AG04449 (cell line): ENCODE measurements around the gene OR1L4.

Experiments used
- CTCF ChIA-PET: fragments of 350-600 bp; formaldehyde crosslinking; extraction: SDS; loops from one replicate; lab custom pipeline; 2021; ENCODE audit warnings: antibody characterized with exemption; lab: Yijun Ruan, JAX
- POLR2A ChIA-PET: fragments of 400-600, 350-600 bp; formaldehyde crosslinking; extraction: SDS; loops from one replicate; lab custom pipeline; 2020; ENCODE audit warnings: antibody characterized with exemption, inconsistent platforms; lab: Yijun Ruan, JAX
- DNase-seq: peaks from one replicate; pipeline ENCODE4 v3.0.0-alpha.2; 2010; ENCODE audit warnings: low read depth, low spot score
- H3K4me3 ChIP-seq: 2 replicates; pipeline ENCODE4 v1.5.1; 2011; ENCODE audit warnings: low read depth, mild to moderate bottlenecking, control low read depth, low read length
- TF ChIP-seq, protein P1 (sequence below): IDR thresholded peaks from one replicate; pipeline ENCODE4 v1.5.1; 2011; ENCODE audit warnings: mild to moderate bottlenecking, moderate library complexity, low read length, control low read depth, inconsistent platforms; ENCODE audit not compliant: insufficient read depth; ENCODE audit errors: missing control alignments

The OR1L4 gene, protein sequence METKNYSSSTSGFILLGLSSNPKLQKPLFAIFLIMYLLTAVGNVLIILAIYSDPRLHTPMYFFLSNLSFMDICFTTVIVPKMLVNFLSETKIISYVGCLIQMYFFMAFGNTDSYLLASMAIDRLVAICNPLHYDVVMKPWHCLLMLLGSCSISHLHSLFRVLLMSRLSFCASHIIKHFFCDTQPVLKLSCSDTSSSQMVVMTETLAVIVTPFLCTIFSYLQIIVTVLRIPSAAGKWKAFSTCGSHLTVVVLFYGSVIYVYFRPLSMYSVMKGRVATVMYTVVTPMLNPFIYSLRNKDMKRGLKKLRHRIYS

DNA sequence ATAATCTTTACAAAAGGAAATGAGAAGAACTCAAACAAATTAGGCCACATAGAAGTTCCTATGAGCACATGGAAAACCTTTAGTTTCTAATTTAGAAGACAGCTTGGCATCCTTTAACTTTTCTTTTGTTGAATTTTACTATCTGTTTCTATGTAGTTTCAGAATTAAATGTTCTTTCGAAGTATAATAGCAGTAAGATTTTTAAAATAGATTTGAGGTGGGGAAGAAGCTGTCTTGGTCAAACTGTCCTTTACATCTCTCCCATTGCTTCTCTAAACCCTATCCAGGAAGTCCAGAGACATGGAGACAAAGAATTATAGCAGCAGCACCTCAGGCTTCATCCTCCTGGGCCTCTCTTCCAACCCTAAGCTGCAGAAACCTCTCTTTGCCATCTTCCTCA lies at the start of gene OR1L4:
TSS of gene OR1L4 (plus strand) at position 301 of the 400 bp plus-strand sequence. CDS start at position 301, 0 bp downstream.
- POLR2A ChIA-PET: no interaction called here
- TF ChIP-seq, protein P1, sequence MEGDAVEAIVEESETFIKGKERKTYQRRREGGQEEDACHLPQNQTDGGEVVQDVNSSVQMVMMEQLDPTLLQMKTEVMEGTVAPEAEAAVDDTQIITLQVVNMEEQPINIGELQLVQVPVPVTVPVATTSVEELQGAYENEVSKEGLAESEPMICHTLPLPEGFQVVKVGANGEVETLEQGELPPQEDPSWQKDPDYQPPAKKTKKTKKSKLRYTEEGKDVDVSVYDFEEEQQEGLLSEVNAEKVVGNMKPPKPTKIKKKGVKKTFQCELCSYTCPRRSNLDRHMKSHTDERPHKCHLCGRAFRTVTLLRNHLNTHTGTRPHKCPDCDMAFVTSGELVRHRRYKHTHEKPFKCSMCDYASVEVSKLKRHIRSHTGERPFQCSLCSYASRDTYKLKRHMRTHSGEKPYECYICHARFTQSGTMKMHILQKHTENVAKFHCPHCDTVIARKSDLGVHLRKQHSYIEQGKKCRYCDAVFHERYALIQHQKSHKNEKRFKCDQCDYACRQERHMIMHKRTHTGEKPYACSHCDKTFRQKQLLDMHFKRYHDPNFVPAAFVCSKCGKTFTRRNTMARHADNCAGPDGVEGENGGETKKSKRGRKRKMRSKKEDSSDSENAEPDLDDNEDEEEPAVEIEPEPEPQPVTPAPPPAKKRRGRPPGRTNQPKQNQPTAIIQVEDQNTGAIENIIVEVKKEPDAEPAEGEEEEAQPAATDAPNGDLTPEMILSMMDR: no peak
- no peak within 1 kb of the TSS for H3K4me3 ChIP-seq
- no peak for DNase-seq
- CTCF ChIA-PET: no interaction called here

DNA sequence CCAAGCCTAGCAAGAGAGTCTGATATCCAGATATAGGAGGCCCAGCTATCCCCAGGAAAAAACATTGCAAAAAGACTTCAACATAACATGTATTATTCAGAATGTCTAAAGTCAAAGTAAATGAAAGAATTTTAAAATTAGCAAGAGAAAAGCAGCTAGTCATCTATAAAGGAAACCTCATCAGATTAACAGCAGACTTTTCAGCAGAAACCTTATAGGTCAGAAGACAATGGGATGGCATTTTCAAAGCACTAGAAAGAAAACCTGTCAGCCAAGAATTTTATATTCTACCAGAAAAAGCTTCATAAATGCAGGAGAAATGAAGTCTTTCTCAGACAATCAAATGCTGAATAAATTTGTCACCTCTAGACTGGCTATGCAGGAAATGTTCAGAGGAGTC lies 38.9 kb upstream of the OR1L4 start:
- no peak overlapping the region for H3K4me3 ChIP-seq
- POLR2A ChIA-PET: no interaction called here
- CTCF ChIA-PET: no interaction called here
- TF ChIP-seq, protein P1: no peak
- DNase-seq: no peak

DNA sequence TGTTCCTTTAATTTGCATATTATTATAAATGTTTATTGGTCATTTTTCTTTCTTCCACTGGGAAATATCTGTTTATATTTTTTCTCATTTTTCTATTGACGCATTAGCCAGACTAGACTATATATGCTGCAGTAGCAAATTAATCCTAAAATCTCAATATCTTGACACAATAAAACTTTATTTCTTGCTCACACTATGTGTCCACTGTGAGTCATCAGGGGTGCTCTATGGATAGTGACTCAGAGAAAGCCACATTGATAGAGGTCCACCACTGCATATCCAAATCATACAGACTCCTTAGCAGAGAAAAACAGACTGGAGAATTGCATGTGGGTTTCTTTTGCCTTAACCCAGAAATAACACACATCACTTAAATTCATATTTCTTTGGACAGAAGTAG lies 28.1 kb upstream of the OR1L4 start:
- no peak for DNase-seq
- ChIA-PET CTCF (no interaction called here), POLR2A (no interaction called here)
- no peak overlapping the region for H3K4me3 ChIP-seq
- TF ChIP-seq, protein P1: no peak

DNA sequence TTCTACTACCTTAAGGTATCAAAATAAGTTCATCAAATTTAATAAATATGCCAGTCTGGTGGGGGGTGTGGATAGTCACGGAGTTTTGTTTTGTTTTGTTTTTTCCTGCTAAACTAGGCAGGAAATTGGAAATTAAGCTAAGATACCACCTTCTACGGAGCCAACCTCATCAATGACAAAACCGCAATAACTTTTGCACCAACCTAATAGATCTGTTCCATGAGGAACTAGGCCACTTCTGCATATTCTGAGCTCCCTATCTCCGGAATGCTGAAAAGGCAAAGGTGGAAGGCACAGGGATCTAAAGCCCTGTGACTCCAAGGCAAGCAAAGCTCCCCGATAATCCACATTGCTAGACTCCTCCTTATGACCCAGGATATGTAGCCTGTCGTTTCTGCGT lies 5.8 kb upstream of the OR1L4 start:
- no peak for DNase-seq
- TF ChIP-seq, protein P1: no peak
- H3K4me3 ChIP-seq: no peak overlapping the region
- CTCF ChIA-PET: no interaction called here
- POLR2A ChIA-PET: no interaction called here

DNA sequence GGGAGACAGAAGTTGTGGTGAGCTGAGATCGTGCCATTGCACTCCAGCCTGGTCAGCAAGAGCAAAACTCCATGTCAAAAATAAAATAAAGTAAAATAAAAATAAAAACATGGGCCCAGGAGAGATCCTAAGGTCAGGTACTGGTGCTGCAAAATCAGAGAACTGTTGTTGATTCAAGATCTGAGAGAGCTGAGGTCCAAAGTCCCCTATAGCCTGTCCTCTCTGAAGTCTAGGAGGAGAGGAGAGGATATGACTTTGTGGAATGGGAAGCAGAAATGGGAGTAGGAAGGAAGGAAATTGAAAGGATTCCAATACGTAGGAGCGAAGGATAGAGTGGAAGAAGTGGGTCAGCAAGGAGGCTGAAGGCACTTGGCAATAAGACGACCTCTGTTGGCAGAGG lies 4.6 kb upstream of the OR1L4 start:
- DNase-seq: no peak
- POLR2A ChIA-PET: no interaction called here
- TF ChIP-seq, protein P1: no peak
- CTCF ChIA-PET: no interaction called here
- no peak overlapping the region for H3K4me3 ChIP-seq

DNA sequence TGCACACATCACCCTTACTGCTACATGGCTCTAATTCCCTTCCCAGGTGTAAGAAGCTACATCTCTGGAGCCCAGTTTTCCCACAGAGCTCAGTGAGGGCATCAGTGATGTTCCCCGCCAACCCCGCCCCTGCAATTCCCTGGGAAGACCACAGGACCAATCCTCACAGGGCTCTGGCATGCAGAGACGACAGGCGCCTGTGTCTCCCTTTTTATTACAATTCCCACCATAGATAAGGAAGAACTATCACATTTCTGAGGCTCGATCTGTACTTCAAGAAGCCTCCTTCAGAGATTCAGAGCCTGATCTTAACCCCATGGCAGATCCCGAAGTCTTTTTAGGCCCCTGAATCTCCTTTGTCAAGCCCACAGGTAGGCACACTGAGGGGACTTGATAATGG lies 18.2 kb downstream of the OR1L4 start, which contains the start of gene OR1L6:
TSS of gene OR1L6 (plus strand) at position 301 of the 400 bp plus-strand sequence. CDS start 7,545 bp downstream, outside the sequence.
- ChIA-PET POLR2A (no interaction called here), CTCF (no interaction called here)
- no peak for DNase-seq
- TF ChIP-seq, protein P1: no peak
- H3K4me3 ChIP-seq: no peak within 1 kb of the TSS
